CD4-positive, alpha-beta T cell treated with Interleukin-21 for 1 hour (primary cell): ENCODE results near the gene FGD3.
"Not testable (repeated sequence)": the region's sequence is repeated elsewhere in the genome, so short reads cannot be mapped to it uniquely, and the experiment has no call there.

ENCODE experiments used
- DNase-seq: peaks from one replicate; pipeline ENCODE4 v3.0.0-alpha.2; 2020

The FGD3 gene

DNA sequence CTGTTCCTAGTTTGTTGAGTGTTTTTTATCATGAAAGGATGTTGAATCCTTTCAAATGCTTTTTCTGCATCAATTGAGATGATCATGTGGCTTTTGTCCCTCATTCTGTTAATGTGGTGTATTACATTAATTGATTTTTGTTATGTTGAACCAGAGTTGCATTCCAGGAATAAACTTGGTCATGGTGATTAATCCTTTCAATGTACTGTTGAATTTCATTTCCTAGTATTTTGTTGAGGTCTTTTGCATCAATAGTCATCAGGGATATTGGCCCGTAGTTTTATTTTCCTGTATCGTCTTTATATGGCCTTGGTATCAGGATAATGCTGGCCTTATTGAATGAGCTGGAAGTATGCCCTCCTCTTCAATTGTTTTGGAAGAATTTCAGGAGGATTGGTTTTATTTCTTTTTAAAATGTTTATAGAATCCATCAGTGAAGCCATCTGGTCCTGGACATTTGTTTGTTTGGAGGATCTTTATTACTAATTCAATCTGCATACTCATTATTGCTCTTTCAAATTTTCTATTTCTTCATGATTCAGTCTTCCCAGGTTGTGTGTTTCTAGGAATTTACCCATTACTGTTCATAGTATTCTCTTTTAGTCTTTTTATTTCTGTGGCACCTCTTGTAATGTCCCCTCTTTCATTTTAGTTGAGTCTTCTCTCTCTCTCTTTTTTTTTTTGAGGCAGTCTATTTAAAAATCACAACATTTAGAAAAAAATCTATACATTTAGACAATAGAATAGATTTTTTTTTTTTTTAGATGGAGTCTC lies 32.1 kb downstream of the FGD3 start:
- DNase-seq = no peak

DNA sequence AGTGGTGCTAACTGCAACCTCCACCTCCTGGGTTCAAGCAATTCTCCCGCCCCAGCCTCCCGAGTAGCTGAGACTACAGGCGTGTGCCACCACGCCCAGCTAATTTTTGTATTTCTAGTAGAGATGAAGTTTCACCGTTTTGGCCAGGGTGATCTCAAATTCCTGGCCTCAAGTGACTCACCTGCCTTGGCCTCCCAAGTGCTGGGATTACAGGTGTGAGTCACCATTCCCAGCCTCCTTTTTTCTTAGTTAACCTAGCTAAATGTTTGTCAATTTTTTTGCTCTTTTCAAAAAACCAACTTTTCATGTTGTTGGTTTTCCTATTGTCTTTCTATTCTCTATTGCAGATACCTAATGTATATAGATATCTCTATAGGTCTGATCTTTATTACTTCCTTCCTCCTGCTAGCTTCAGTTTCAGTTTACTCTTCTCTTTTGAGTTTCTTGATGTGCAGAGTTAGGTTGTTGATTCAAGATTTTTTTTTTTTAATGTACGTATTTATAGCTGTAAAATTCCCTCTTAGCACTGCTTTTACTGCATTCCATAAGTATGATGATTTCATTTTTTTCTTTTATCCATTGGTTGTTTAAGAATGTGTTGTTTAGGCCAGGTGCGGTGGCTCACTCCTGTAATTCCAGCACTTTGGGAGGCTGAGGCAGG lies 32.9 kb downstream of the FGD3 start:
- DNase-seq = no peak

- no peak for DNase-seq
Measured at GRCh38 chr9:92982130-92982529, 34.8 kb downstream of the FGD3 start.

DNA sequence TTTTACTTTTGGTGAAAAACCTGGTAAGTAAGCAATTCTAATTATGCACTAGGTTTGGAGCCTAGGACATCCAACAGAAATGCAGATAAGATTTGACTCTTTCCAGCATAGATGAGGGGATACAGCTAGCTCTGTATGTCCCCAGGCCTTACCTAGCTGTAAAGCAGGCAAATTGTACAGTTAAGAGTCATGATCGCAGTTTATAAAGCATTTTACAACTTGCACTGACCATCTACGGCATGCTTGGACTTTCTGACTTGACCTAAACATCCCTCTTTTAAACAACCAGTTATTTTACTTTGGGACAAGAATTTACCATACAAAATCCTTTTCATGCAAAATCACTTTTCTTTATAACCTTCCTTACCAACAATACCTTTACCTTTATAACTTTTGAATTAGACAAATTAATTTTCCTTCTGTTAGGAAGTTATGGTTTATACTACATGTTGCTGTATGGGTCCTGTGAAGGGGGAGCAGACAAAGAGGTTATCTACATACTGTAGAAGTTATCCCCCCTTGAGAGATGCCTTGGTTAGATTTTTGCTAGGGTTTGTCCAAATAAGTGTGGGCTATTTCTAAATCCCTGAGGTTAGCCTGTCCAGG lies 36.8 kb downstream of the FGD3 start:
- DNase-seq = no peak

DNA sequence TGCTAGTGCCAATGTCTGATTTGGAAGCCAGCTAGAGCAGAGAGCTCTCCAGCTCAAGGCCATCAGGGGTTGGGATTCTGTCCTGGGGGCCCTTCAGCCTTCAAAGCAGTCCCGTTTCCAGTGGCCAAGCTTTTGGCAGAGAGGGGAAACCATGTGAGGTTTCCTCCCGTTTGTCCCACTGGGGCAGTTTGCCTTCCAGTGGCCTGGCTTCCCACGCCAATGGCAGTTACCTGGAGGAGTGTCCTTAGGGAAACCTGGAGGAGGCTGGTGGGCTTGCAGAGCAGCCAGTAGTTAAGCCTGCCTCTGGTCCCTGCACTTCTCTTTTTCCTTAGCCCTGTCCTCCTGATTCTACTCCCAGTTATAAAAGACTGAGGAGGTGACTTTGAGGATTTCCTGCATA lies 37.7 kb downstream of the FGD3 start:
- DNase-seq = no peak

- DNase-seq = peak; percentile 72
Measured at GRCh38 chr9:92986176-92987119, 39.1 kb downstream of the FGD3 start.

GRCh38 chr9:92988215-92988768 lies 41.0 kb downstream of the FGD3 start:
- DNase-seq = no peak

DNA sequence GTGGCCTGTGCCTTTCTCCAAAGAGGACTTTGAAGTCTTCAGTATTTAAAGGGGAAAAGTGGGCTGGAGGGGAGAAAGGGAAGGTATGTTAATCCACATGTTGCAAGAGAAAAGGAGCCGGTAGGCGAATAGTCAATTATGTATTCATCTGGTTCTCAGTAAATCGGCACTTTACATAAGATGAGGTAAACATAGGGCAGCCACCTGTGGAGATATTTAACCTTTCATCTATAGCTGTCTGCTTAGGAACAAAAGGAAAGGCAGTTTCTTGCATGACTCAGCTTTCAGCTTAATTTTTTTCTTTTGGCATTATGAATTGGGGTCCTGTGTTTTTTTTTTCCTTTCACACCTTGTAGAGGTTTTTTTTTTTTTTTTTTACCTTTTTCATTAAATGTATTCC lies 42.2 kb downstream of the FGD3 start:
- no peak for DNase-seq

DNA sequence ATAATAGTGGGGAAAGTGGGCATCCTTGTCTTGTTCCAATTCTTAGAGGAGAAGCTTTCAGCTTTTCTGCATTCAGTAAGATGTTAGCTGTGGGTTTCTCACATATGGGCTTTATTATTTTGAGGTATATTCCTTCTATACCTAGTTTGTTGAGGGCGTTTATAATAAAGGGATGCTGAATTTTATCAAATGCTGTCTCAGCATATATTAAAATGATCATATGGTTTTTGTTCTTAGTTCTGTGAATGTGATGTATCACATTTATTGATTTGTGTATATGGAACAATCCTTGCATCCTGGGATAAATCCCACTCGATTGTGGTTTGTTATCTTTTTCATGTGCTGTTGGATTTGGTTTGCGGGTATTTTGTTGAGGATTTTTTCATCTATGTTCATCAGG lies 43.1 kb downstream of the FGD3 start:
- DNase-seq = no peak

DNA sequence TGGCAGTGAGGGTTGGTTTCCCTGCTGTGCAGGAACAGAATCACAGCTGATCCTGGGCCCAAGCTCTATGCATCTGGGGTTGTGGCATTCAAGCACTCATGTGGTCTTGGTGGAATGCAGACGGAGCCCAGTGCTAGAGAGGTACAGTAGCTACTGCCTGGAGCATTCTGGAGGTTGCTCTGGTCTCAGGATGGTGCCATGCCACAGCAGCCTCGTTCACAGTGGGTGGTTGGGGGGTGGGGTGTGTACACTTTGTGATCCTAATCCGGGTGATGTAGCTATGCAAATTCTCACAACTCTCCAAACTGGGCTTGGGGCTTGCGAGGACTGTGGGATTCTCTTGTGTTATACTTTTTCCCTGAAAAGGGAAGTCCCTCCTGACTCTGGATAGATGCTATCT lies 45.2 kb downstream of the FGD3 start:
- no peak for DNase-seq

- DNase-seq = not testable (repeated sequence)
Measured at GRCh38 chr9:92998871-92999270, 51.5 kb downstream of the FGD3 start.

DNA sequence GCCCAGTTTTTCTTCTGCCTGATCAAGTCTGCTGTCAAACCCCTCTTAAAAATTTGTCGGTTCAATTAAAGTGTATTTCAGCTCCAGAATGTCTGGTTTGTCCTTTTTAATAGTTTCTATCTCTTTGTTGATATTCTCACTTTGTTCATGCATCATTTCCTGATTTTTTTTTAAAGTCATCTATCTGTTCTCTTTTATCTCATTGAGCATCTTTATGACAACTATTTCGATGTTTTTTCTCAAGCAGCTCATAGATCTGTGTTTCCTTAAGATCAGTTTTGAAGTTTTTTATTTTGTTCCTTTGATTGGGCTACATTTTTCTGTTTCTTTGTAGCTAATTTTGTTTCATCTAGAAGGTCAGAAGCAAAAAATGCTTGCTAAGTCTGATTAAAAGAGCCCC lies 53.7 kb downstream of the FGD3 start:
- DNase-seq = peak; percentile 33

GRCh38 chr9:93002700-93003099 lies 55.4 kb downstream of the FGD3 start:
- DNase-seq = no peak

- peak; percentile 74 for DNase-seq
Measured at GRCh38 chr9:93003552-93004407, 56.5 kb downstream of the FGD3 start.

GRCh38 chr9:93004561-93004960 lies 57.2 kb downstream of the FGD3 start:
- no peak for DNase-seq

DNA sequence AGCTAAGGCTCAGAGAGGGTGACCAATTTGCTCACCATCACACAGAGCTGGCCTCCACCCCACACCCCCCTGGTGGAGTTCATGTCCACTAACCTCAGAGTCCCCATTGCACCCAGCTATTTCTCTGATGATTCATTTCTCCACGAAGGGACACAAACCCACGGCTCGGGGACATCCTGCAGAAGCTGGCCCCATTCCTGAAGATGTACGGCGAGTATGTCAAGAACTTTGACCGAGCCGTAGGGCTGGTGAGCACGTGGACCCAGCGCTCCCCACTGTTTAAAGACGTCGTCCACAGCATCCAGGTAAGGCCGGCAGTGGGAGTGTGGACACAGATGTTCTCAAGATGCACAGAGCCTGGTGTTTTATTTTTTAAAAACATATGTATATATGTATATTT lies 58.6 kb downstream of the FGD3 start:
- DNase-seq = no peak

- no peak for DNase-seq
Measured at GRCh38 chr9:93007529-93008058, 60.3 kb downstream of the FGD3 start.

GRCh38 chr9:93008457-93008856 lies 61.1 kb downstream of the FGD3 start:
- DNase-seq = no peak

- no peak for DNase-seq
Measured at GRCh38 chr9:93009337-93010015, 62.2 kb downstream of the FGD3 start.

- no peak for DNase-seq
Measured at GRCh38 chr9:93010056-93010455, 62.7 kb downstream of the FGD3 start.

DNA sequence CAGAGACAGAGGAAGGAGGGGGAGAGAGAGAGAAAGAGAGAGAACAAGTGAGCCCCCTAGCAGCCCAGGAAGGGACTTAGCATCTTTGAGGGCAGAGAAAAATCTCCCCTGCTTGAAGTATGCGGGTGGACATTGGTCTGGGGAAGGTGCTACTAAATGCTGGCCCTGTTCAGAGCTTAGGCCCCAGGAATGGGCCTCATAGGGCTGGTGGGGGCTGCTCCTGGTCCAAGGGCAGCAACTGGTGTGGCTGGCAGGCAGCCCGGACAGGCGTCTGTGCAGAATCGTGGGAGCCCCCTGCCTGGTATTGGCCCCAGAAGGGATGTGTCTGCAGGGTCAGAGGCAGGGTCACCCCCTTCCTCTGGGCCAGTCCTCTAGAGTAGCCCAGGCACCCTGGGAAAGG lies 63.4 kb downstream of the FGD3 start:
- no peak for DNase-seq
